Spleen (tissue), 7 donors: ENCODE measurements around the gene CRYBG1.

Experiments
- CTCF ChIP-seq, 11 experiments: fragments of 200-600 bp in 7 of 11; fragments of 450-650 bp in 4 of 11; sonication (generic) in 4 of 11; IDR thresholded peaks in 8 of 11; conservative IDR thresholded peaks in 3 of 11; 1 replicate in 7 of 11; 2 replicates in 4 of 11; pipeline versions ENCODE4 v1.4.0 to v1.8.0; 2016 to 2021; ENCODE audit warnings: antibody characterized with exemption in 11 of 11, inconsistent platforms in 4 of 11, mild to moderate bottlenecking in 1 of 11
- POLR2A ChIP-seq, 3 donors: fragments of 450-650 bp; IDR thresholded peaks; one replicate each; pipeline ENCODE4 v1.5.1; 2017; ENCODE audit warnings: antibody characterized with exemption in 3 of 3, mild to moderate bottlenecking in 1 of 3
- donor health status: DM: no; HTN: no; CAD: no; lungs with moderate emphysema.
- donor health status: DM: no; HTN: no; CAD: no.
- donor health status: DM: no; HTN: no; CAD: no.

- TF ChIP-seq CTCF (IDR thresholded peaks at IDR 0.05 in 8 of 11, conservative IDR thresholded peaks at IDR 0.05 in 3 of 11) = no peak
- no peak for TF ChIP-seq POLR2A (IDR thresholded peaks at IDR 0.05)
Measured at GRCh38 chr6:106536851-106537250, 176.3 kb downstream of the CRYBG1 start.
